GM21447 (cell line): ENCODE data around the gene NDST1.
"Not testable (repeated sequence)": the region's sequence is repeated elsewhere in the genome, so short reads cannot be mapped to it uniquely, and the experiment has no call there.

Experiments used
- ATAC-seq: cut with Tn5 transposase; IDR thresholded peaks from one replicate; pipeline ENCODE4 v1.9.1; 2021; ENCODE audit not compliant: unreplicated experiment

Gene NDST1

GRCh38 chr5:150506571-150507473 is 1.1 kb upstream of the NDST1 start:
- no peak for ATAC-seq

- no peak for ATAC-seq
These were observed 328 bp downstream of the NDST1 start for GRCh38 chr5:150508277-150508640.

- ATAC-seq, result no peak
These were observed 897 bp downstream of the NDST1 start for GRCh38 chr5:150508828-150509227.

GRCh38 chr5:150509992-150510391 is 2.1 kb downstream of the NDST1 start:
- no peak for ATAC-seq

- no peak for ATAC-seq
These were observed 2.7 kb downstream of the NDST1 start for GRCh38 chr5:150510460-150511263.

GRCh38 chr5:150511578-150512367 is 3.8 kb downstream of the NDST1 start:
- ATAC-seq, result no peak

- no peak for ATAC-seq
These were observed 4.4 kb downstream of the NDST1 start for GRCh38 chr5:150512368-150512747.

GRCh38 chr5:150513375-150514309 is 5.7 kb downstream of the NDST1 start:
- ATAC-seq, result no peak

- no peak for ATAC-seq
These were observed 6.8 kb downstream of the NDST1 start for GRCh38 chr5:150514708-150515211.

GRCh38 chr5:150515446-150515845 is 7.5 kb downstream of the NDST1 start:
- no peak for ATAC-seq

- ATAC-seq, result no peak
These were observed 8.1 kb downstream of the NDST1 start for GRCh38 chr5:150516011-150516410.

- ATAC-seq, result no peak
These were observed 9.6 kb downstream of the NDST1 start for GRCh38 chr5:150517272-150518152.

GRCh38 chr5:150518712-150519559 is 11.0 kb downstream of the NDST1 start:
- ATAC-seq, result not testable (repeated sequence)

GRCh38 chr5:150519560-150519945 is 11.6 kb downstream of the NDST1 start:
- ATAC-seq, result no peak

- ATAC-seq, result no peak
These were observed 12.0 kb downstream of the NDST1 start for GRCh38 chr5:150519978-150520377.

GRCh38 chr5:150520747-150521521 is 13.0 kb downstream of the NDST1 start:
- no peak for ATAC-seq

- no peak for ATAC-seq
These were observed 13.5 kb downstream of the NDST1 start for GRCh38 chr5:150521522-150521817.
